Left lobe of liver (tissue), 2 donors: ENCODE data around the gene TRIM61. TPM values are rescaled to one million over a fixed set of nuclear protein-coding genes. Genes with fewer than 3 reads are reported as not detected.
A peak's percentile ranks its signal among the peaks of the same experiment; 100 is the strongest.
"Not testable (repeated sequence)": the region's sequence is repeated elsewhere in the genome, so short reads cannot be mapped to it uniquely, and the experiment has no call there.

Source experiments
- ATAC-seq: fragments of 200-7000 bp; cut with Tn5 transposase; one replicate; pipeline ENCODE4 v1.9.1; 2020; ENCODE audit warnings: mild to moderate bottlenecking, moderate library complexity
- DNase-seq: peaks from one replicate; pipeline ENCODE4 v3.0.0-alpha.2; 2020; ENCODE audit warnings: low spot score
- total RNA-seq: library from RNA; stranded (reverse); gene quantifications from one replicate; pipeline ENCODE4 v1.2.1, GENCODE V29; 2021
- donor health status: DM: no; HTN: no; CAD: no; lungs with moderate emphysema.
- donor health status: DM: no; HTN: yes; CAD: no.

TRIM61 gene
- total RNA-seq, 1 donor from 2014 or later = 0.15 TPM

- ATAC-seq = peak; percentile 33
- not testable (repeated sequence) for DNase-seq
These were observed 18.0 kb downstream of the TRIM61 start for GRCh38 chr4:164959421-164959820.

- DNase-seq (no peak), ATAC-seq (peak; percentile 74)
These were observed 20.5 kb downstream of the TRIM61 start for GRCh38 chr4:164956766-164957643.

GRCh38 chr4:164955107-164955805 is 22.2 kb downstream of the TRIM61 start:
- ATAC-seq (no peak), DNase-seq (no peak)

- ATAC-seq (no peak), DNase-seq (no peak)
These were observed 24.9 kb downstream of the TRIM61 start for GRCh38 chr4:164952551-164952950.

GRCh38 chr4:164949448-164950143 is 27.9 kb downstream of the TRIM61 start:
- DNase-seq (no peak), ATAC-seq (peak; percentile 35)

GRCh38 chr4:164948975-164949374 is 28.5 kb downstream of the TRIM61 start:
- no peak for ATAC-seq
- DNase-seq = no peak

- not testable (repeated sequence) for ATAC-seq, DNase-seq
These were observed 29.5 kb downstream of the TRIM61 start for GRCh38 chr4:164948006-164948405.

- DNase-seq (no peak), ATAC-seq (no peak)
These were observed 30.6 kb downstream of the TRIM61 start for GRCh38 chr4:164946810-164947209.

- DNase-seq (no peak), ATAC-seq (no peak)
These were observed 32.3 kb downstream of the TRIM61 start for GRCh38 chr4:164945146-164945545.

- ATAC-seq (no peak), DNase-seq (no peak)
These were observed 34.3 kb downstream of the TRIM61 start for GRCh38 chr4:164943192-164943591.

- DNase-seq (peak; percentile 51), ATAC-seq (peak; percentile 84)
These were observed 39.7 kb downstream of the TRIM61 start for GRCh38 chr4:164937576-164938270.

GRCh38 chr4:164935865-164936606 is 41.4 kb downstream of the TRIM61 start:
- ATAC-seq, DNase-seq: not testable (repeated sequence)

- ATAC-seq (no peak), DNase-seq (no peak)
These were observed 42.1 kb downstream of the TRIM61 start for GRCh38 chr4:164935363-164935762.

- ATAC-seq (no peak), DNase-seq (no peak)
These were observed 44.2 kb downstream of the TRIM61 start for GRCh38 chr4:164933244-164933643.

- DNase-seq (no peak), ATAC-seq (no peak)
These were observed 45.7 kb downstream of the TRIM61 start for GRCh38 chr4:164931551-164932324.

- DNase-seq (no peak), ATAC-seq (no peak)
These were observed 46.8 kb downstream of the TRIM61 start for GRCh38 chr4:164930647-164931046.

GRCh38 chr4:164927101-164927500 is 50.4 kb downstream of the TRIM61 start:
- DNase-seq, ATAC-seq: not testable (repeated sequence)

GRCh38 chr4:164926301-164926700 is 51.2 kb downstream of the TRIM61 start:
- DNase-seq = no peak
- ATAC-seq = no peak

- no peak for ATAC-seq
These were observed 52.7 kb downstream of the TRIM61 start for GRCh38 chr4:164924670-164925238.

More at GRCh38 chr4:164924670-164925238, 52.7 kb downstream of the TRIM61 start:
- no peak for DNase-seq
